IMR-90 (cell line): ENCODE data around the gene SNX5. TPM values are rescaled to one million over a fixed set of nuclear protein-coding genes. Genes with fewer than 3 reads are reported as not detected.

Source experiments
- ATAC-seq: fragments of 200-7000 bp; cut with Tn5 transposase; 2 replicates; pipeline ENCODE4 v1.9.1; 2020; ENCODE audit warnings: low read depth, mild to moderate bottlenecking, moderate library complexity
- BruUV-seq: library from RNA; stranded (reverse); fragments of 400-500 nt; replicated peaks from 2 replicates; lab custom pipeline; 2021; lab: Mats Ljungman, UMichigan
- CTCF ChIA-PET: fragments of 300-600 bp; formaldehyde crosslinking; extraction: SDS; loops from one replicate; lab custom pipeline; 2021; ENCODE audit warnings: antibody characterized with exemption; lab: Yijun Ruan, JAX
- POLR2A ChIA-PET: fragments of 300-600 bp; sonication (Branson Sonifier 250); formaldehyde crosslinking; loops from one replicate; lab custom pipeline; 2022; ENCODE audit warnings: antibody characterized with exemption; ENCODE audit not compliant: unreplicated experiment; lab: Charles Lee
- DNase-seq: peaks from one replicate; pipeline ENCODE4 v3.0.0; 2013
- H2AFZ ChIP-seq: replicated peaks from 2 replicates; pipeline ENCODE3; 2013; ENCODE audit warnings: low read length, mild to moderate bottlenecking; ENCODE audit not compliant: poor library complexity
- H2AK5ac ChIP-seq: 2 replicates; pipeline ENCODE4 v1.6.1; 2013; ENCODE audit warnings: low read depth, low read length, inconsistent platforms
- H2AK9ac ChIP-seq: replicated peaks from 2 replicates; pipeline ENCODE3; 2013; ENCODE audit warnings: mild to moderate bottlenecking, low read depth, low read length, moderate library complexity; ENCODE audit not compliant: poor library complexity
- H2BK120ac ChIP-seq: 2 replicates; pipeline ENCODE4 v1.6.1; 2013; ENCODE audit warnings: low read depth, low read length, inconsistent platforms
- H2BK15ac ChIP-seq: 3 replicates; pipeline ENCODE4 v1.6.1; 2013; ENCODE audit warnings: low read depth, low read length, inconsistent platforms
- H2BK20ac ChIP-seq: 2 replicates; pipeline ENCODE4 v1.6.1; 2013; ENCODE audit warnings: low read depth, mild to moderate bottlenecking, inconsistent platforms, low read length, moderate library complexity
- H2BK5ac ChIP-seq: 2 replicates; pipeline ENCODE4 v1.6.1; 2013; ENCODE audit warnings: mild to moderate bottlenecking, low read depth, low read length, inconsistent platforms; ENCODE audit not compliant: poor library complexity, severe bottlenecking
- H3K14ac ChIP-seq: replicated peaks from 2 replicates; pipeline ENCODE4 v1.6.1; 2013; ENCODE audit warnings: low read depth, low read length, inconsistent platforms
- H3K18ac ChIP-seq: 2 replicates; pipeline ENCODE4 v1.6.1; 2013; ENCODE audit warnings: low read depth, low read length, control low read depth
- H3K23ac ChIP-seq: 2 replicates; pipeline ENCODE4 v1.6.1; 2013; ENCODE audit warnings: low read depth, low read length, inconsistent platforms
- H3K27ac ChIP-seq: 2 replicates; pipeline ENCODE4 v1.5.1; 2013; ENCODE audit warnings: mild to moderate bottlenecking, control low read depth, low read length; ENCODE audit not compliant: insufficient read depth
- H3K27me3 ChIP-seq: 2 replicates; pipeline ENCODE4 v1.6.1; 2013; ENCODE audit warnings: low read length; ENCODE audit not compliant: control insufficient read depth, insufficient read depth
- H3K36me3 ChIP-seq: 2 replicates; pipeline ENCODE4 v1.6.1; 2013; ENCODE audit warnings: low read length, mixed read lengths; ENCODE audit not compliant: control insufficient read depth, insufficient read depth
- H3K4ac ChIP-seq: 2 replicates; pipeline ENCODE4 v1.6.1; 2013; ENCODE audit warnings: low read depth, low read length, inconsistent platforms
- H3K4me1 ChIP-seq: 2 replicates; pipeline ENCODE4 v1.6.1; 2013; ENCODE audit warnings: low read length, mixed read lengths; ENCODE audit not compliant: control insufficient read depth, insufficient read depth
- H3K4me2 ChIP-seq: 2 replicates; pipeline ENCODE4 v1.6.1; 2013; ENCODE audit warnings: low read depth, mild to moderate bottlenecking, control low read depth, low read length, moderate library complexity
- H3K4me3 ChIP-seq: 2 replicates; pipeline ENCODE4 v1.5.1; 2013; ENCODE audit warnings: low read depth, mild to moderate bottlenecking, control low read depth, low read length, moderate library complexity; ENCODE audit not compliant: insufficient read depth
- H3K56ac ChIP-seq: 2 replicates; pipeline ENCODE4 v1.6.1; 2013; ENCODE audit warnings: low read length, inconsistent platforms; ENCODE audit not compliant: insufficient read depth; ENCODE audit errors: extremely low read depth
- H3K79me1 ChIP-seq, 2 experiments: 2 replicates each; pipeline ENCODE4 v1.6.1; 2013; ENCODE audit warnings: low read length in 2 of 2, inconsistent platforms in 1 of 2, low read depth in 1 of 2
- H3K9ac ChIP-seq: 2 replicates; pipeline ENCODE4 v1.6.1; 2013; ENCODE audit warnings: low read depth, low read length, control low read depth
- H3K9me1 ChIP-seq: 2 replicates; pipeline ENCODE4 v1.6.1; 2013; ENCODE audit warnings: low read length, inconsistent platforms; ENCODE audit not compliant: insufficient read depth
- H3K9me3 ChIP-seq: 2 replicates; pipeline ENCODE4 v1.6.1; 2013; ENCODE audit warnings: low read length; ENCODE audit not compliant: control insufficient read depth, insufficient read depth
- H4K20me1 ChIP-seq: 2 replicates; pipeline ENCODE4 v1.6.1; 2013; ENCODE audit warnings: low read length, inconsistent platforms; ENCODE audit not compliant: insufficient read depth
- H4K5ac ChIP-seq: 2 replicates; pipeline ENCODE4 v1.6.1; 2013; ENCODE audit warnings: mild to moderate bottlenecking, low read depth, low read length, control low read depth
- H4K8ac ChIP-seq, 2 experiments: 2 replicates each; pipeline ENCODE4 v1.6.1; 2013; ENCODE audit warnings: low read depth in 2 of 2, low read length in 2 of 2, control low read depth in 1 of 2, inconsistent platforms in 1 of 2
- H4K91ac ChIP-seq: 2 replicates; pipeline ENCODE4 v1.6.1; 2013; ENCODE audit warnings: low read depth, low read length, inconsistent platforms; ENCODE audit not compliant: insufficient read depth
- BHLHE40 ChIP-seq: fragments of 150-350 bp; IDR thresholded peaks from 2 replicates; pipeline ENCODE4 v1.6.1; 2016; ENCODE audit warnings: mild to moderate bottlenecking, low read depth, low read length
- CTCF ChIP-seq: conservative IDR thresholded peaks from 2 replicates; pipeline ENCODE4 v1.5.1; 2012; ENCODE audit warnings: mild to moderate bottlenecking, low read depth, low read length, improper control_type of control experiment
- FOS ChIP-seq: fragments of 150-350 bp; IDR thresholded peaks from 2 replicates; pipeline ENCODE4 v1.6.1; 2016; ENCODE audit warnings: low read depth, low read length
- MAFK ChIP-seq: IDR thresholded peaks from 2 replicates; pipeline ENCODE4 v1.6.1; 2012; ENCODE audit warnings: low read depth, low read length, improper control_type of control experiment
- MAZ ChIP-seq: IDR thresholded peaks from 2 replicates; pipeline ENCODE4 v1.6.1; 2012; ENCODE audit warnings: low read depth, mild to moderate bottlenecking, low read length, improper control_type of control experiment, moderate library complexity, borderline replicate concordance
- MXI1 ChIP-seq: IDR thresholded peaks from 2 replicates; pipeline ENCODE4 v1.6.1; 2012; ENCODE audit warnings: low read depth, mild to moderate bottlenecking, low read length, moderate library complexity, borderline replicate concordance
- NFE2L2 ChIP-seq: fragments of 150-350 bp; IDR thresholded peaks from 2 replicates; pipeline ENCODE4 v1.6.1; 2016; ENCODE audit warnings: low read depth, mild to moderate bottlenecking, low read length
- WGBS, 2 experiments: methylation state at CpG; one replicate each; pipeline versions ENCODE4 v1.1.5 to v1.1.7; 2013; ENCODE audit warnings: missing lambda C conversion rate in 2 of 2; ENCODE audit not compliant: insufficient read length in 1 of 2; ENCODE audit errors: extremely low coverage in 2 of 2; 5-methylcytosine and 5-hydroxymethylcytosine counted together
- dilution Hi-C: fragments of 300-500 bp; cut with HindIII; formaldehyde crosslinking; loops from one replicate; pipeline ENCODE4 v1.14.3; 2018; ENCODE audit warnings: low sequenced_read_pairs; ENCODE audit not compliant: unreplicated experiment
- in situ Hi-C: fragments of 300-500 bp; cut with MboI; formaldehyde crosslinking; loops from 3 replicates; pipeline ENCODE4 v1.14.3; 2019; ENCODE audit warnings: low sequenced_read_pairs, inconsistent platforms, mixed read lengths
- intact Hi-C: fragments of 100-400 bp; cut with micrococcal nuclease; formaldehyde crosslinking; loops from 2 replicates; pipeline ENCODE4 v1.10.0; 2022
- polyA plus RNA-seq, 3 experiments: library from polyadenylated mRNA; depleted of rRNA; stranded (reverse); fragments of >200 nt; gene quantifications; 2 replicates each; pipeline ENCODE4 v1.2.3, GENCODE V29; 2012; ENCODE audit warnings: low replicate concordance in 1 of 3
- total RNA-seq: library from RNA; depleted of rRNA; stranded (reverse); fragments of >200 nt; gene quantifications from 2 replicates; pipeline ENCODE4 v1.2.3, GENCODE V29; 2012

SNX5 gene
- total and polyA plus RNA-seq, 2 of the 4 experiments (the other 2 are of a cell fraction), result 65.4 to 92.8 TPM

GRCh38 chr20:17925940-17926300 is 42.7 kb downstream of the SNX5 start:
- H3K9me3 ChIP-seq, result no peaks in the 10 kb centered on the region
- no peak overlapping the region for H2AK9ac ChIP-seq
- H3K36me3 ChIP-seq, result no peaks in the 10 kb centered on the region
- ATAC-seq, result no peak
- no peak overlapping the region for H4K91ac ChIP-seq
- no peak overlapping the region for H2BK5ac ChIP-seq
- no peak overlapping the region for H2AK5ac ChIP-seq
- no CpG with 5 or more reads among the region's 1 CpG for WGBS, 2 experiments
- no peak overlapping the region for H2BK15ac ChIP-seq
- H3K4me1 ChIP-seq, result peaks cover 4% of the 10 kb centered on the region; the same call in 1 of the 2 replicates
- BruUV-seq, result no TSS peak
- no peak overlapping the region for H2AFZ ChIP-seq
- H3K4me2 ChIP-seq, result no peak overlapping the region
- no peak overlapping the region for H4K8ac ChIP-seq
- CTCF ChIA-PET, result no interaction called here
- no peak overlapping the region for H3K18ac ChIP-seq
- H3K27ac ChIP-seq, result no peak overlapping the region
- H3K4me3 ChIP-seq, result no peak overlapping the region
- TF ChIP-seq CTCF (no peak), MXI1 (no peak), FOS (no peak), MAZ (no peak), MAFK (no peak), BHLHE40 (no peak), NFE2L2 (no peak)
- H3K79me1 ChIP-seq, result no peaks in the 10 kb centered on the region
- no peak overlapping the region for H3K56ac ChIP-seq
- in situ Hi-C loops (loop anchor here (10.0 kb wide), 1 partner anchor 411 kb away; no protein-coding TSS in a partner anchor), intact Hi-C loops (no loop called here), dilution Hi-C loops (no loop called here)
- no peak overlapping the region for H3K9ac ChIP-seq
- H2BK120ac ChIP-seq, result no peak overlapping the region
- POLR2A ChIA-PET, result no interaction called here
- no peak overlapping the region for H3K4ac ChIP-seq
- H3K14ac ChIP-seq, result no peak overlapping the region
- no peak overlapping the region for H2BK20ac ChIP-seq
- DNase-seq, result no peak
- H3K9me1 ChIP-seq, result no peaks in the 10 kb centered on the region
- H4K5ac ChIP-seq, result no peak overlapping the region
- no peaks in the 10 kb centered on the region for H4K20me1 ChIP-seq
- no peak overlapping the region for H3K23ac ChIP-seq
- peaks cover 11% of the 10 kb centered on the region for H3K27me3 ChIP-seq
